ENCODE results near the gene DACT3.

Gene DACT3

DNA sequence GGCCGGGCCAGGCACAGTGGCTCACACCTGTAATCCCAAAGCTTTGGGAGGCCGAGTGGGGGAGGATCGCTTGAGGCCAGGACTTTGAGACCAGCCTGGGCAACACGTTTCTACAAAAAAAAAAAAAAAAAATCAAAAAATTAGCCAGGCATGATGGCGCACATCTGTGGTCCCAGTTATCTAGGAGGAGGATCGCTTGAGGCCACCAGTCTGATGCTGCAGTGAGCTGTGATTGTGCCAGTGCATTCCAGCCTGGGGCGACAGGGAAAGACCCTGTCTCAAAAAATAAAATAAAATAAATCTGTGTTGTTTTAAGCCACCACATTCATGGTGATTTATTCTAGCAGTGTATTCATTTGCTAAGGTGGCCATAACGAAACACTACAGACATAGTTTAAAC is 4.1 kb upstream of the DACT3 start:
- DNase-seq (ENCODE audit: low read depth in 3 of 3), result no peak

DNA sequence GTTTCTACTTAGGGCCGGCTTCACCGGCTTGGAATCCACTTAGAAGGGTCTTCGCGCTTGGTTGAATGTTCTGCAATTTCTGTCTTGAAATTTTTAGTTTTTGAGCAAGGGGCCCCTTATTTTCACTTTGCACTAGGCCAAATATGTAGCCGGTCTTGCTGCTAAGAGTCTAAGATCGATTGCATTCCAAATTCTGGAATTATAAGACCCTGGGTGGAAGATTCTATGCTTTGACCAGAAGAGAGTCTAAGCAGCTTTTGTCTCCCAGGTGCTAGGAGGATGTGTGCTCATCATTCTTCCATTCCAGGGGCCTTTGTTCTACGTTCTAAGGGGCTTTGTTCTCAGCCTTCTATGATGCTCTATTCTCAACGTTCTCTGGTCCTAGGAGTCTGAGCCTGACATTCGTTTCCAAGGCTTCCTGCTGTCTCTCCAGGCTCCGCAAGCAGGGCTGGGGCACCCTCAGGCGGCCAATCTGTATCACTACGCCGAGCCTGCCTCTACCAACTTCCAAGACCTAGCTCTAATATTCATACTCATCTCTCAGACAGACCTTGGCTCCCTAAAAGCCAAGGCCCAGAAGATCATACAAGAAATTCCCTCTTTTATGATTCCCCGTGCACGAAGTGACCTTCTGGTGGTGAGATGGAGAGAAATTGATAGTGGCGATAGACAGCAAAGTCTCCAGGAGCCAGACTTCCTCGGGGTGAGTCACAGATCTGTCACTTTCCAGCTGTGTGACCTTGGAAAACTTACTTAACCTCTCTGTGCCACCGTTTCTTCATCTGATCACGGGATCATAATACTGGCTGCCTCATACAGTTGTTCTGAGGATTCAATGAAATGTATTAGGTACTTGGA is 982 bp upstream of the DACT3 start:
- DNase-seq (ENCODE audit: low read depth in 3 of 3), result peak; percentile 45 to 76 (median 66)

DNA sequence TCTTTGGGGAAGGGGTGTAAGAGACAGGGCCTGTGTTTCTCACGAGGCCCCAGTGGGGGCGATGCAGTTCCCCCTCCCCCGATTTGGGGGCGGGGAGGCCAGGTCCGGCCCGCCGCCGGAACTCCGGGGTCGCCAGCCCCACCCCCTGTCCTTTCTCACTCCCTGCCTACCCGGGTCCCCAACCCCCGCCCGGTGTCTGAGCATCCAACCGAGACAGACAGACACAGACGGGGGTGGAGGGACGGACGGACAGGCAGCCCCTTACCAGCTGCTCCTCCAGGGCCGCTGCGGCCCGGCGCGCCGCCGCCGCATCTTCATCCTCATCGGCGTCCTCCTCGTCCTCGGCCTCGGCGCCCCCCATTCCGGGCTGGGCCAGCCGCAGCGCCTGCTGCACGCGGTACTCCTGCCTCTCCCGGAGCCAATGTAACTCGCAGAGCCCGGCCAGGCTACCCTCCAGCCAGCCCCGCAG is 397 bp downstream of the DACT3 start:
- DNase-seq (ENCODE audit: low read depth in 3 of 3), result peak in 1 of 3 experiments; percentile 12

DNA sequence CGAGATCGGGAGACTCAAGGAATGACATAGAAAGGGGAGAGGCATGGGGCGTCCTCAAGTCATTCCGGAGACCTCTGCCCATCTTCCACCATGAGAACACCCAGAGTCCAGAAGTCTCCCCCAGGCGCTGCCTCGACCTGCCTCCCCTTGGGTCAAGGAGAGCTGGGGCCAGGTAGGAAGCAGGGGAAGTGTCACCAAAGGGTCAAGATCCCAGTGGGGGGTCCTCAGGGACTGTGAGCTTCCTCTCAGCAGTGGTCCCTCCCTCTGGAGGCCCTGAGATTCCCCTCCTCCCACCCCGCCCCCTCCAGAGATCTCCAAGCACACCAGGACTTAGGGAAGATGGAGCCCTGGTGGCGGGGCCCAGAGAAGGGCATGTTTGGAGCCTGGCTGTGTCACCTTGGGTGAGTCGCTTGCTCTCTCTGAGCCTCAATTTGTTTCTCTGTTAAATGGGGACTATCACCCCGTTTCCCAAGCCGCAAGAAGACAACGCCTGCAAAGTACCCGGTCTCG is 919 bp downstream of the DACT3 start:
- no peak for DNase-seq (ENCODE audit: low read depth in 3 of 3)

DNA sequence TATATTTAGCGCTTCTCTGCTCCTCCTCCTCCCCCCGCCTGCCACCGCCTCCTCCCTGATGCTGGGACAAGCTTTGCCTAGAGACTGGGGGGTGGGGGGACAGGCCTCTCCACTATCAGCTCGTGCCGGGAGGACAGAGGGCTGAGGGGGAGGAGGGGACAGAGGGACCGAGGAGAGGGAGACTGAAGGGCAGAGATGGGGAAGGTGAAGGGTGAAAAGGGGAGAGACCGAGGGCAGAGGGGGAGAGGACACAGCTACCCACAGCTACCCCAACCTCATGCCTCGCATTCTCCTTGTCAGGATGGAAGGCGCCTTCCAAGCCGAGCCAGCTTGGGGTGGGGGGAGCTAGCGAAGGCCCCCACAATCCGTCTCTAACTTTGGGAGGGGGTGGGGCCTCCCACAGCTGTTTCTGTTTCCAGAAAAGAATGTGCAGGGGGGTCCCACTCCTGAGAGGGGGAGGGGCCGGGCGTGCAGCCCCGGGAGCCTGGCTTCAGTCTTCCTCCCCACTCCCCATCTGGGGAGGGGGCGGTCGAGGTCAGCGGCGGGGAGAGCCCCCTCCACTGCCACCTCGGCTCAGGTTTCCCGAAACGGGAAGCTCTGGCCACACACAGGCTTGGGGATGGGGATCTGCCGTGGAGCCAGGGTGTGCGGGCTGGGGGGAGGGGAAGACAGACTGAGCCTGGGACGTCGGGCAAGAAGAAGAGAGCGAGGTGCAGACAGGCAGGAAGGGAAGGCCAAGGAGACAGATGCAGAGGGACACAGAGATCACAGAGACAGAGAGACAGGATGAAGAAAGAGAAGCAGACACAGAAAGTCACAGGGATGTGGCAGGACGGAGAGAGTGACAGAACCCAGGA is 1.6 kb downstream of the DACT3 start:
- no peak for DNase-seq (ENCODE audit: low read depth in 3 of 3)

DNA sequence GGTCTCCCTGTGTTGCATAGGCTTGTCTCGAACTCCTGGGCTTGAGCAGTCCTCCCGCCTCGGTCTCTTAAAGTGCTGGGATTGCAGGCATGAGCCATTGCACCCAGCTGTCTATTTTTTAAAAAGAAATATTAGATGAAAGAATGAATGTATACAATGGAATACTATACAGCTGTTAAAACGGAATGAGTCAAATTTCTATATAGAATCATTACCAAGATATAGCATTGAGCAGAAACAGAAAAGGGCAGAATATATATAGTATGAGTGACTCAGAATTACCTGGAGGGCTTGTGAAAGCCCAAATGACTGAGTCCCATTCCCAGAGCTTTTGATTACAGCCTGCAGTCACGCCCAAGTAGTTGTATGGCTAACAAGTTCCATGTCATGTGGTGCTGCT is 4.4 kb downstream of the DACT3 start:
- DNase-seq (ENCODE audit: low read depth in 3 of 3), result no peak

DNA sequence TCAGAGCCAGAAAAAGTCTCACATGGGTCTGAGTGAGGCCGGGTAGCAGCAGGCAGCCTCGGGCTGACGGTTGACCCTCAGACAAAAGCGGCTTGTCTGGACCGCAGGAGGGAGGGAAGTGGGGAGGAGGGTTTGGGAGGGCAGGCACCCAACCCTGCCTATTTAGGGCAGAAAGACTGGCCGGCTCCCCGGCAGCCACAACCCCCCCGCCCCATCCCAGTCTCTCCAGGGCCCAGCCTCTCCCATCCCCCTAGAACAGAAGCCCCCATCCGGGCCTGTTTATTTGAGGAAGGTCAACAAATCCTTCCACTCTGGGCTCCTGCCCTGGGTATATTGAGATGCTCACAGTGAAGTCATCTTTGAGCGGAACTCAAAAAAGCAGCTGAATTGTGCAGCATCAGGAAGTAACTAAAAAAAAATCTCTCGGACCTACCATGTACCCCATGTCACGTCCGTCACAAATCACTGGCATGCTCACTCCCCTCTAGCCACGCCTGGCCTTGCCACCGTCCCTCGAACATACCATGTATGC is 6.3 kb downstream of the DACT3 start:
- DNase-seq (ENCODE audit: low read depth in 3 of 3), result no peak

DNA sequence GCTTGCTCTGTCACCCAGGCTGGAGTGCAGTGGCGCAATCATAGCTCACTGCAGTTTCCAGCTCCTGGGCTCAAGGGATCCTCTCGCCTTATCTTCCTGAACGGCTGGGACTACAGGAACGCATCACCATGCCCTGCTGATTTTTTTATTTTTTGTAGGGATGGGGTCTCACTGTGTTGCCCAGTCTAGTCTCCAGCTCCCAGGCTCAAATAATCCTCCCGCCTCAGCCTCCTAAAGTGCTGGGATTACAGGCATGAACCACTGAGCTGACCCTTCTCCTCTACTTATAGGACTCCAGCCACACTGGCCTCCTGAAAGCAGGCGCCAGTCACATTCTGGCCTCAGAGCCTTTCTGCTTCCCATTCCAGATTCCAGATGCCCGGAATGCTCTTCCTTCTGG is 10.5 kb downstream of the DACT3 start:
- DNase-seq (ENCODE audit: low read depth in 3 of 3), result no peak

DNA sequence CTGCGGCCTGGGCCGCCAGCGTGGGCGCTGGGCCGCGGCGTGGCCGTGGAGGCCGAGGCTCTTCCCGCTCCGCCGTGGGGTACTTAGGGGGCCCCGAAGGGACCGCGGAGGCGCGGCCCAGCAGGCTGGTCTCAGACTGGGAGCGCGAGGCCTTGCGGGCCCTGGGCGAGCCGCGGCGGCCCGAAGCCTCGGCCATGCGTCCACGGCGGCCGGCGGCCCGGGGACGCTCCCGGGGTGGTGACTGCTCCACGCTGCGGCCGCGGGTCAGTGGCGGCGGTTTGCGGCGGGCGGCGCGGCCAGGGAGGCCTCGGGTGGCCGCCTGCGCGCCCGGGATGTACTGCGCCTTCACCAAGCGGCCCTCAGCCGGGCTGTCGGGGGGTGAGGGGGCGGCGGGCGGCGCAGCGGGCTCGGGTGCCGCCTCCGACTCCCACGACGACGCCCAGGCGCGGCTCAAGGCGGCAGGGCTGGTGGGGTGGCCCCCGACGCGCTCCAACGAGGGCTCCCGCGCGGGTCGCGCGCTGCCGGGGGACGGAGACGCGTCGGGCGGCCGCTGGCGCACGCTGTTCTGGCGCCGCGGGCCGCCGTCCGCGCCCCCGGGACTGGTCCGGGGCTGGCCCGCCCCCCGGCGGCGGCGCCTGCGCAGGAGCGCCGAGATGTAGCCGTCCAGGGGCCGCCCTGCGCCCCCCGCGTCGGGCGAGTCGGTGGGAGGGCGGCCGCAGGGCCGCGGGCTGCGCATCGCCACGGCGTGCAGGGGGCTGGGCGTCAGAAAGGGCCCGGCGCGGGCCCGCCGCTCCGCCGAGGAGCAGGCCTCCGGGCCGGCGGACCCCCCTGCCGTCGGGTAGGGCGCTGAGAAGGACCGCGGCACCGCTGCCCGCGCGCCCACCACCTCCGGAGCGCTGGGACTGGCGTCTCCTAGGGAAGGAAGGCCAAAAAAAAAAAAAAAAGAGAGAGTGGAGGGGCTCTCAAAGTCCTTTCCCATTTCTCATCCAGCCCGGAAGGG is 11.7 kb downstream of the DACT3 start:
- DNase-seq (ENCODE audit: low read depth in 3 of 3), result no peak

DNA sequence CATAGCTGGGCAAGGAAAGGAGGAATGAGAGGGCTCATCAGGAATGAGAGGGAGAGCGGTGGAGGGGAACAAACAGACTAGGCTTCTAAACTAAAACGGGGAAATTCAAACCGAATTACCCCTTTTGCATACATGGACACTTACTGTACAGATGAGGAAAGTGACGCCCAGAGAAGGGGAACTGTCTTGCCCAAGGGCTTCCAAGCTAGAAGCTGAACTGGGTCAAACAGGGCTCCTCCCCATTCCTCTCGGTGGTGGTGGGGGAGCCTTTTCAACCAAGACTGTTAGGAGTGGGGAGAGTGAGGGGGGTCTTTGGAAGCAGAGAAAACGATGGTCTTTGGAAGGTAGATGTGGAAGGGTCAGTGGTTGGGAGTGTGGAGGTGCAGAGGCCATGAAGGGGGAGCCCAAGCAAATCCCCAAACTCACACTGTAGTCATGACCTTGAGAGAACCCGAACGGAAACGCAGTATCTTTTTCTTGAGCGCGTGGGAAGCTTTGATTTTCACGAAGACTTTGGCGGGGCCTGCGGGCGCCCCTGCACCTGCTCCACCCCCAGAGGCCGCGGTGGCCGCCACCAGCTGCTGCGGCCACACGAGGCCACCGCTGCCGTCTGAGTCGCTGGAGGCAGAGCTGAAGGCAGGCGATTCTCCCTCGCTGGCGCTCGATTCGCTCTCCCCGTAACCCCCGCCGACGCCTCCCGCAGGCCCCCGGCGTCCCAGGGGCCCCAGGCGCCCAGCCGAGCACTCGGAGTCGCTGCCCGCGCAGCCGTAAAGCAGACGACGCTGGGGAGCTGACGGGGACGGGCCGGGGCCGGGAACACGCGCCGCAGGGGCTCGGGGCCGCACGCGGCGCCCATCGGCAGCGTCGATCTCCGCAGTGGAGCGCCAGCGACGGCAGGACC is 12.7 kb downstream of the DACT3 start:
- no peak for DNase-seq (ENCODE audit: low read depth in 3 of 3)

DNA sequence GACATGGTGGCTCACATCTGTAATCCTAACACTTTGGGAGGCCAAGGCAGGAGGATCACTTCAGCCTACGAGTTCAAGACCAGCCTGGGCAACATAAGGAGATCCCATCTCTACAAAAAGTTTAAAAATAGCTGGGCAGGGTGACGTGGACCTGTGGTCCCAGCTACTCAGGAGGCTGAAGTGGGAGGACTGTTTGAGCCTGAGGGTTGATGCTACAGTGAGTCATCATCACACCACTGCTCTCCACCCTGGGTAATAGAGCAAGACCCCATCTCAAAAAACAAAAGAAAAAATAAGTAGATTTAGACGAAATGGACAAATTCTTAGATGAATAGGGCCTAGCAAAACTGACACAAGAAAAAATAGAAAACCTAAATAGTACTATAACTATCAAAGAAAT is 14.6 kb downstream of the DACT3 start:
- DNase-seq (ENCODE audit: low read depth in 3 of 3), result no peak

DNA sequence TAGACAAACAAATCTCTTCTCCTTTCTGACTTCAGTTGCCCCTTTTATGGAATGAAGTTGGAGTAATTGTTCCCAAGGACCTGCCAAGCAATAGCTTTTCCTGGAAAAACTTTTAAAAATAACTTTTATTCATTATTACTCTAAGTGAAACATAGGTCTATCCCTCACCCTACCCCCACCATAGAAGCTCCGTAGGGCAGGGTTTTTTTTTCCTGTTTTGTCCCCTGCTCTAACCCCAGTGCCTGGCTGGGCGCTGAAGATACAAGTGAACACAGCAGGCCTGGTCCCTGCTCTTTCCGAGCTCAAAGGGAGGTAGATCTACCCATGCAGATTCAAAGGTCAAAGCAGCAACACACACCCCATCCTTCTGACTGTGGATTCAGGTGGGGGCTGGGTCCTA is 16.3 kb downstream of the DACT3 start:
- DNase-seq (ENCODE audit: low read depth in 3 of 3), result no peak

DNA sequence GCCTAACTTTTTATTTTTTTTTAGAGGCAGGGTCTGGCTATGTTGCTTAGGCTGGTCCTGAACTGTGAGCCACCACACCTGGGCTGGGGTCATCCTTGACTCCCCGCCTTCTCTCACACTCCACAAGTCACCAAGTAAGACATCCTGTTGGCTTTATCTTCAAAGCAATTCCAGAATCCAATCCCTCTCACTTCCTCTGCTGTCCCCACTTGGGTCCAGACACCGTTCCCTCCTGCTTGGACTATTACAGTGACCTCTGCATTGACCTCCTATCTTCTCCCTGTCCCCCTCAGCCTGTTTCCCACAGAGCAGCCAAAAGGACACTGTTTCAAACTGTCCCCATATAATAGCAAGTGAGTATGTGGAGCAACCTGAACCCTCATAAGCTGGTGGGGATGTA is 20.3 kb downstream of the DACT3 start:
- no peak for DNase-seq (ENCODE audit: low read depth in 3 of 3)

DNA sequence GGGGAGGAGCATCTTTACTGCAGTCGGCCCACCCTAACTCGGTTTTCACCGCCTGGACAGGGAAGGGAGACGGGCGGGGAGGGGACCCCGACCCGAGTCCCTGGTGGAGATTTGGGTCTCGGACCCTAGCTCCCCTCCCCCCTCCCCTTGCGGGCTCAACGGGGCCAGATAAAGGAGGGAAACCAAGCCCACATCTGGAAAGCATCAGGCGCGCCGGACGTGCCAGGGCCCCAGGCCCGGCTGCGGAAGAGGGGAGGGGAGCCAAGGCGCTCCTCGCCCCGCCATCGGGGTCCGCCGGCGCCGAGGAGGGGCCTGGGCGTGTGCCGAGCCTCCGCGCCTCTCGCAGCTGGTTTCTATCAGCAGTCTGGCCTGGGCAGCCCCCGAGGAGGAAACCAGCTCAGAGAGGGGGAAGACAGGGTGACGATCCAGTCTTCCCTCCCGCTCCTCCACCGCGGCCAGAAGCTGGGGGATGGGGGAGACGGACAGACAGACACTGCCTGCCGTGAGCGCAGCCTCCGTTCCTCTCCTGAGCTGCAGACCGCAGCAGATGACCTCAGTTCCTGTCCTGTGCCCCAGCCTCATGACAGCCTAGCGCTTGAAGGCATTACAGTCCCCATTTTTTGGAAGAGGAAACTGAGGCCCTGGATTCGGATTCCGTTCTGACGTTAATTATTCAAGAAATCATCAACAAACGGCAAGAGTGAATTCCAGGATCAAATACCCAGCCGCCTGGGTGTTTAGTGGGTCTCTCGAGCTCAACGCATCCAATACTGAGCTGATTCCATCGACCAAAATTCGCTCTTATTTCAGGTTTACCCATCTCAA is 21.4 kb downstream of the DACT3 start:
- no peak for DNase-seq (ENCODE audit: low read depth in 3 of 3)

DNA sequence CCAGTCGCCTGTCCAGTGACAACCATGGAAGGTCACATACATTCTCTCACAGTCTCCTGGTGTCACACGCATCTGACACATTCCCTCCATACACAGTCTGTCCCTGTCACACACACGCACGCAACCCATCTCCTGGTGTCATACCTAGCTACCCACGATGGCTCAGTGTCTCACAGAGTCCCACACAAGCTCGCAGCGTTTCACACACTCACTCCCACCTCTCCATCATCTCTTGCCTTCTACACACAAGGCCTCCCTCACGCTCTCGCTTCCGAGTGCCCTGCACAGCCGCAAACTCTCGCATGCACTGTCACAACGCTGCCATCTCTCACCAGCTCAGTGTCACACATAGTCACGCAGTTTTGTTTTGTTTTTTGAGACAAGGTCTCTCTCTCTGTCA is 23.8 kb downstream of the DACT3 start:
- DNase-seq (ENCODE audit: low read depth in 3 of 3), result no peak

DNA sequence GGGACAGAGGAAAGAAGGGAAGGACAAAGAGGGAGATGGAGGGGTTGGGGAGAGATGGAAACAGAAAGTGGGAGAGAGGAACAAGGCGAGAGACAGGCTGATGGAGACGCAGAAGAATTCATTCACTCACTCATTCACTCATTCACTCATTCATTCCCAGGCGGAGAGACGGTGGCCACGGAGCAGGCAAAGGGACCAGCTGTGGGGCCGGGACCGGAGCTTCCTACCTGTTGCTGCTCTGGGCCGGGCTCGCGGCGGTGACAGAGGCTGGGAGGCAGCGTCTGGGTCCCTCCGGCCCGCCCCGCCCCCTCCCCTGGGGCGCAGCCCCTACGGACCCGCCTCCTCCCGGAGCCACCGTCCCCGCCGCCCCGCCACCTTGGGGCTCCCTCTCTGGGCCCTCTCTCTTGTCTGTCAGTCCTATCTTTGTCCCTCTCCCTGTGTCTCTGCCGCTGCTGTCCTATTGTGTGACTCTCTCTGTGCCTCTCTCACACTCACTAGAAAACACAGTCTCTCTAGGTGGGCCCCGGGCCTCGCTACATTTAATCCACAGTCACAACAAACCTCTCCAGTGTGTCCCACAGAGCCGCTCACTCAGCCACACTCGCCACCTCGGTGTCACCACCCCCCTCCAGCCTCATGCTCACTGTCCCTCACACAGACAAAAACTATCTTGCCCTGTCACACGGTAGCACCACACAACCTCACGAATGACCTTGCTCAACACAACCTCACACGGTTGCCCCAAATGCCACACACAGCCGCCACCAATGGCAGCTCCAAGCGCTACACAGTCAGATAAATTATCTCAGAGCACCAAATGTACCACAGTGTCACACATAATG is 24.8 kb downstream of the DACT3 start, which contains the start of gene GNG8:
TSS of gene GNG8 (minus strand) at position 283 of the 842 bp plus-strand sequence. CDS start 1,520 bp downstream, outside the sequence.
- DNase-seq (ENCODE audit: low read depth in 3 of 3), result no peak

DNA sequence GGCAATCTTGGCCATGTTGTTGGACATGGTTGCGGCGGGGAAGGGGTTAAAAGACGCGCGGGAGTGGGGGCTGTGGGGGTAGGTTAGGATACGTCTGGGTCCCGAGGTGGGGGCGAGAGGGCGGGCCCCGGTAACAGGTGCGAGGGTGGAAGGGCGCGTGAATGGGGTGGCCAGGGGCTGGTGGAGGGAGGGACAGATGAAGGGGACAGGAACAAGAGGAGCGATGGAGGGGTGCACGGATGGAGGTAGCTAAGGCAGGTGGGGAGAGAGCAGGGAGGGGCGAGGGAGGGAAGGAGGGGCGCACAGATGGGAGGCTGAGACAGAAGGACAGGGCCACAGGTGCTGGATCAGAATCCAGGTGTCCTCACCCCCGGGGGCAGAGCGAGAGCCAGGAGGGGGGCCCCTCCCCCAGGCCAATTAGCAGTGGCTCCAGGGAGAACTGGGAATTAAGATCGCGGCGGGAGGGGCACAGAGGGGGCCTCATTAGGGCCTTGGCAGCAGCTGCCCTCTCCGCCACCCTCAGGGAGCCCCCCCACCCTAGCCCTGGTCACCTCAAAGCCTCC is 26.2 kb downstream of the DACT3 start:
- no peak for DNase-seq (ENCODE audit: low read depth in 3 of 3)
